Mesenchymal stem cell (in vitro differentiated cells and primary cell): ENCODE results near the gene PRKX.

Source experiments
- DNase-seq: peaks from one replicate; pipeline ENCODE4 v3.0.0-alpha.2; 2013
- H2AFZ ChIP-seq: one replicate; pipeline ENCODE4 v1.6.1; 2013; ENCODE audit warnings: low read depth, mild to moderate bottlenecking, control low read depth, inconsistent platforms, low read length, moderate library complexity
- H2AK5ac ChIP-seq: 2 replicates; pipeline ENCODE4 v1.6.1; 2013; ENCODE audit warnings: low read length, moderate library complexity, mild to moderate bottlenecking, inconsistent platforms; ENCODE audit not compliant: severe bottlenecking
- H2BK120ac ChIP-seq: one replicate; pipeline ENCODE4 v1.6.1; 2013; ENCODE audit warnings: low read depth, mild to moderate bottlenecking, inconsistent platforms, low read length, moderate library complexity
- H2BK12ac ChIP-seq, 2 experiments: one replicate each; pipeline ENCODE4 v1.6.1; 2013; ENCODE audit warnings: inconsistent platforms in 2 of 2, low read length in 2 of 2, mild to moderate bottlenecking in 2 of 2, moderate library complexity in 2 of 2, control low read depth in 1 of 2
- H2BK15ac ChIP-seq: one replicate; pipeline ENCODE4 v1.6.1; 2013; ENCODE audit warnings: mild to moderate bottlenecking, low read depth, inconsistent platforms; ENCODE audit not compliant: poor library complexity, severe bottlenecking
- H2BK5ac ChIP-seq: 2 replicates; pipeline ENCODE4 v1.6.1; 2013; ENCODE audit warnings: low read depth, mild to moderate bottlenecking, low read length, control low read depth, inconsistent platforms; ENCODE audit not compliant: poor library complexity, severe bottlenecking
- H3K14ac ChIP-seq, 2 experiments: one replicate each; pipeline ENCODE4 v1.6.1; 2013; ENCODE audit warnings: inconsistent platforms in 2 of 2, low read length in 2 of 2, control low read depth in 1 of 2, mild to moderate bottlenecking in 1 of 2, moderate library complexity in 1 of 2
- H3K18ac ChIP-seq, 2 experiments: one replicate each; pipeline ENCODE4 v1.6.1; 2013; ENCODE audit warnings: inconsistent platforms in 2 of 2, low read length in 2 of 2, control low read depth in 1 of 2, low read depth in 1 of 2, mild to moderate bottlenecking in 1 of 2
- H3K23ac ChIP-seq, 2 experiments: one replicate each; pipeline ENCODE4 v1.6.1; 2013; ENCODE audit warnings: inconsistent platforms in 2 of 2, low read length in 2 of 2, mild to moderate bottlenecking in 2 of 2, moderate library complexity in 2 of 2, control low read depth in 1 of 2
- H3K27ac ChIP-seq: 2 replicates; pipeline ENCODE4 v1.5.1; 2013; ENCODE audit warnings: mild to moderate bottlenecking, moderate library complexity, low read length, control low read depth, inconsistent platforms; ENCODE audit not compliant: poor library complexity, severe bottlenecking
- H3K27me3 ChIP-seq, 2 experiments: 2 replicates each; pipeline versions ENCODE4 v1.6.1 to v1.7.0; 2013; ENCODE audit warnings: low read length in 2 of 2, mild to moderate bottlenecking in 2 of 2, moderate library complexity in 2 of 2, control low read depth in 1 of 2, inconsistent platforms in 1 of 2; ENCODE audit not compliant: control insufficient read depth in 1 of 2, insufficient read depth in 1 of 2
- H3K36me3 ChIP-seq, 2 experiments: 2 replicates each; pipeline versions ENCODE4 v1.6.1 to v1.7.0; 2013; ENCODE audit warnings: low read length in 2 of 2, control low read depth in 1 of 2, inconsistent platforms in 1 of 2, low read depth in 1 of 2, mild to moderate bottlenecking in 1 of 2; ENCODE audit not compliant: insufficient read depth in 2 of 2, control insufficient read depth in 1 of 2
- H3K4ac ChIP-seq, 2 experiments: one replicate each; pipeline ENCODE4 v1.6.1; 2013; ENCODE audit warnings: inconsistent platforms in 2 of 2, low read length in 2 of 2, mild to moderate bottlenecking in 2 of 2, moderate library complexity in 2 of 2, control low read depth in 1 of 2, low read depth in 1 of 2
- H3K4me1 ChIP-seq: 2 replicates; pipeline ENCODE4 v1.6.1; 2013; ENCODE audit warnings: low read depth, low read length, control low read depth; ENCODE audit not compliant: control insufficient read depth, insufficient read depth
- H3K4me2 ChIP-seq: 2 replicates; pipeline ENCODE4 v1.6.1; 2013; ENCODE audit warnings: low read length, mild to moderate bottlenecking, inconsistent platforms; ENCODE audit not compliant: poor library complexity, severe bottlenecking
- H3K4me3 ChIP-seq, 2 experiments: 2 replicates each; pipeline versions ENCODE4 v1.5.1 to v1.7.0; 2013; ENCODE audit warnings: low read length in 2 of 2, mild to moderate bottlenecking in 2 of 2, control low read depth in 1 of 2, low read depth in 1 of 2; ENCODE audit not compliant: insufficient read depth in 1 of 2
- H3K79me1 ChIP-seq: replicated peaks from 2 replicates; pipeline ENCODE4 v1.6.1; 2013; ENCODE audit warnings: mild to moderate bottlenecking, control low read depth, low read length, inconsistent platforms; ENCODE audit not compliant: poor library complexity, severe bottlenecking
- H3K9ac ChIP-seq: 2 replicates; pipeline ENCODE4 v1.7.0; 2013; ENCODE audit warnings: mild to moderate bottlenecking, low read length, moderate library complexity
- H3K9me3 ChIP-seq: 2 replicates; pipeline ENCODE4 v1.7.0; 2013; ENCODE audit warnings: mild to moderate bottlenecking, low read length; ENCODE audit not compliant: control insufficient read depth
- H4K8ac ChIP-seq: one replicate; pipeline ENCODE4 v1.6.1; 2013; ENCODE audit warnings: inconsistent platforms, mild to moderate bottlenecking, low read length, moderate library complexity
- H4K91ac ChIP-seq: one replicate; pipeline ENCODE4 v1.6.1; 2013; ENCODE audit warnings: mild to moderate bottlenecking, low read length, inconsistent platforms
- WGBS: methylation state at CpG from one replicate; pipeline ENCODE4 v1.1.7; 2013; ENCODE audit warnings: mixed read lengths; 5-methylcytosine and 5-hydroxymethylcytosine counted together

Gene PRKX

DNA sequence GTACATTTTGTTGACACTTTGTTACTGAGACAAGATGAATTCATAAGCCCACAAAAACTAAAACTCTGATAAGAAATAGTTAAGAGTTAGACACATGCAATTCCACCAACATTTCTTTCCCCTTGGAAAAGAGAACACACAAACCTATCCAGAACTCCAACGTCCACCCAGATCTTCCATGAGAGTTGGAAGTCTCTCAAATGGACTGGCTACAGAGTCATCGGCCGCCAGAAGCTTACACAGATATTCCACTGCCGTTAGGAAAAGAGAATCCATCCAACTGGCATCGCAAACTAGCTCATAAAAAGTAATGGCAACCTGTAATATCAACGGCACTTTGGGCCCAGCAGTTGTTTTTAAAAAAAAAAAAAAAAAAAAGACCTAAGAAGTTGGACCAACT, 114.7 kb downstream of the PRKX start:
- no peak for DNase-seq
- Histone ChIP-seq H3K4me2 (no peak overlapping the region), H3K18ac (no peak overlapping the region)

GRCh38 chrX:3598046-3598605, 115.3 kb downstream of the PRKX start:
- no peak for DNase-seq
- Histone ChIP-seq H2BK120ac (no peak overlapping the region), H3K9ac (no peak overlapping the region), H2BK15ac (no peak overlapping the region), H3K4me3 (no peak overlapping the region), H3K23ac (no peak overlapping the region), H4K91ac (no peak overlapping the region), H2AFZ (no peak overlapping the region), H3K79me1 (no peaks in the 10 kb centered on the region), H3K14ac (no peak overlapping the region), H2AK5ac (no peak overlapping the region), H3K18ac (no peak overlapping the region), H2BK12ac (no peak overlapping the region), H3K9me3 (no peaks in the 10 kb centered on the region), H3K4me2 (no peak overlapping the region), H2BK5ac (no peak overlapping the region), H3K4ac (no peak overlapping the region), H3K4me1 (no peaks in the 10 kb centered on the region), H3K27ac (no peak overlapping the region), H4K8ac (no peak overlapping the region), H3K36me3 (no peaks in the 10 kb centered on the region), H3K27me3 (no peaks in the 10 kb centered on the region)
- whole genome bisulfite sequencing = 90% methylated on average over 3 of the region's 3 CpGs

More for the DNA sequence above, 114.7 kb downstream of the PRKX start:
- Histone ChIP-seq H2AK5ac (no peak overlapping the region), H3K14ac (no peak overlapping the region), H3K9ac (no peak overlapping the region), H3K36me3 (no peaks in the 10 kb centered on the region), H3K27ac (no peak overlapping the region), H2BK120ac (no peak overlapping the region), H2BK15ac (no peak overlapping the region), H2AFZ (no peak overlapping the region), H3K9me3 (no peaks in the 10 kb centered on the region), H2BK5ac (no peak overlapping the region), H2BK12ac (no peak overlapping the region), H4K8ac (no peak overlapping the region), H4K91ac (no peak overlapping the region), H3K79me1 (no peaks in the 10 kb centered on the region), H3K4me1 (no peaks in the 10 kb centered on the region), H3K4ac (no peak overlapping the region), H3K23ac (no peak overlapping the region), H3K27me3 (no peaks in the 10 kb centered on the region), H3K4me3 (no peak overlapping the region)
- WGBS = 98% methylated on average over 6 of the region's 6 CpGs

- H4K8ac ChIP-seq = no peak overlapping the region
- DNase-seq = no peak
- no peak overlapping the region for H3K9ac ChIP-seq
- no peak overlapping the region for H2AK5ac ChIP-seq
- no peak overlapping the region for H2BK5ac ChIP-seq
- no peak overlapping the region for H3K4ac ChIP-seq
- H3K79me1 ChIP-seq = no peaks in the 10 kb centered on the region
- no peak overlapping the region for H4K91ac ChIP-seq
- H2BK12ac ChIP-seq = no peak overlapping the region
- no peaks in the 10 kb centered on the region for H3K36me3 ChIP-seq
- H3K23ac ChIP-seq = no peak overlapping the region
- no peak overlapping the region for H3K18ac ChIP-seq
- H3K27me3 ChIP-seq = no peaks in the 10 kb centered on the region
- H2BK120ac ChIP-seq = no peak overlapping the region
- H3K27ac ChIP-seq = no peak overlapping the region
- H3K9me3 ChIP-seq = no peaks in the 10 kb centered on the region
- H2AFZ ChIP-seq = no peak overlapping the region
- no peak overlapping the region for H3K4me2 ChIP-seq
- no peak overlapping the region for H3K4me3 ChIP-seq
- H3K4me1 ChIP-seq = no peaks in the 10 kb centered on the region
- no peak overlapping the region for H2BK15ac ChIP-seq
- 29% methylated on average over 5 of the region's 12 CpGs for WGBS
- H3K14ac ChIP-seq = no peak overlapping the region
Measured at GRCh38 chrX:3592184-3592583, 121.3 kb downstream of the PRKX start.

DNA sequence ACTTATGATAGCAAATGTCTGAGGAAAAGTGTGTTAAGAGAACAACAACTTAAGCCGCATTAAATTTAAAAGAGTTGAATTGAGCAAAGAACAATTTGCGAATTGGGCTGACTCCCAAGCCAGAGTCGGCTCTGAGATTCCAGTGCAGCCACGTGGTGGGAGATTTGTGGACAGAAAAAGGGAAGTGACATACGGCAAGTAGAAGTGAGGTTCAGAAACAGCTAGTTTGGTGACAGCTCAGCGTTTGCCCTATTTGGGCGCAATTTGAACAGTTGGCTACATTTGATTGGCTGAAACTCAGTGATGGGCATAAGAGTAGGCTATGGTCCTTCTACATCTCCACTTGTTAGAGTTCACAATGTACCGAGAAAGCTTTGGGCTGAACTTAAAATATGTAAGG, 124.0 kb downstream of the PRKX start:
- Histone ChIP-seq H3K14ac (no peak overlapping the region), H3K27ac (no peak overlapping the region), H3K9me3 (no peaks in the 10 kb centered on the region), H3K4me1 (no peaks in the 10 kb centered on the region), H4K8ac (no peak overlapping the region), H2BK120ac (no peak overlapping the region), H2BK5ac (no peak overlapping the region), H3K18ac (no peak overlapping the region), H3K23ac (no peak overlapping the region), H3K4me2 (no peak overlapping the region), H3K4me3 (no peak overlapping the region), H3K4ac (no peak overlapping the region), H3K9ac (no peak overlapping the region), H2BK15ac (no peak overlapping the region), H3K79me1 (no peaks in the 10 kb centered on the region), H3K36me3 (no peaks in the 10 kb centered on the region), H2BK12ac (no peak overlapping the region), H3K27me3 (no peaks in the 10 kb centered on the region), H2AFZ (no peak overlapping the region), H2AK5ac (no peak overlapping the region), H4K91ac (no peak overlapping the region)
- no peak for DNase-seq
- WGBS = 87% methylated on average over 5 of the region's 8 CpGs
